ENCODE results near the gene SEC22A. TPM values are rescaled to one million over a fixed set of nuclear protein-coding genes. Genes with fewer than 3 reads are reported as not detected.

SEC22A gene
- total RNA-seq, 2 experiments from 2014 or later: 12.5 to 15.1 TPM

GRCh38 chr3:123159926-123160635, 41.7 kb upstream of the SEC22A start:
- Mint-ChIP-seq H3K9me3 (ENCODE audit: insufficient read depth) (no peaks in the 10 kb centered on the region), H3K4me3 (no peak overlapping the region), H3K27me3 (ENCODE audit: low read depth) (no peaks in the 10 kb centered on the region), H3K27ac (no peak overlapping the region), H3K36me3 (ENCODE audit: low read depth) (peaks cover 12% of the 10 kb centered on the region), H3K4me1 (ENCODE audit: low read depth) (no peaks in the 10 kb centered on the region)
- ChIA-PET CTCF (no interaction called here), POLR2A (interaction anchor here (1.0 kb wide), 1 partner anchor 10 kb away, joined by 3 read pairs; no protein-coding TSS in a partner anchor)
- DNase-seq (peak; percentile 16), ATAC-seq (no peak)

- H3K27me3 Mint-ChIP-seq (ENCODE audit: low read depth): no peaks in the 10 kb centered on the region
- ATAC-seq: no peak
- no peaks in the 10 kb centered on the region for H3K9me3 Mint-ChIP-seq (ENCODE audit: insufficient read depth)
- H3K4me1 Mint-ChIP-seq (ENCODE audit: low read depth): no peaks in the 10 kb centered on the region
- no peak overlapping the region for H3K27ac Mint-ChIP-seq
- POLR2A ChIA-PET: no interaction called here
- CTCF ChIA-PET: no interaction called here
- H3K36me3 Mint-ChIP-seq (ENCODE audit: low read depth): peaks cover 16% of the 10 kb centered on the region
- H3K4me3 Mint-ChIP-seq: no peak overlapping the region
- DNase-seq: peak; percentile 16
Measured at GRCh38 chr3:123161167-123161566, 40.6 kb upstream of the SEC22A start.

- peaks cover 19% of the 10 kb centered on the region for H3K36me3 Mint-ChIP-seq (ENCODE audit: low read depth)
- no peaks in the 10 kb centered on the region for H3K4me1 Mint-ChIP-seq (ENCODE audit: low read depth)
- H3K27ac Mint-ChIP-seq: no peak overlapping the region
- H3K4me3 Mint-ChIP-seq: no peak overlapping the region
- H3K27me3 Mint-ChIP-seq (ENCODE audit: low read depth): no peaks in the 10 kb centered on the region
- no peak for ATAC-seq
- ChIA-PET POLR2A (interaction anchor here (1.0 kb wide), 1 partner anchor 10 kb away, joined by 3 read pairs; no protein-coding TSS in a partner anchor), CTCF (no interaction called here)
- no peaks in the 10 kb centered on the region for H3K9me3 Mint-ChIP-seq (ENCODE audit: insufficient read depth)
- DNase-seq: peak; percentile 4
Measured at GRCh38 chr3:123163141-123163540, 38.6 kb upstream of the SEC22A start.

GRCh38 chr3:123165163-123165562, 36.6 kb upstream of the SEC22A start:
- no peaks in the 10 kb centered on the region for H3K27me3 Mint-ChIP-seq (ENCODE audit: low read depth)
- ChIA-PET CTCF (no interaction called here), POLR2A (no interaction called here)
- peak overlapping the region; percentile 12 for H3K27ac Mint-ChIP-seq
- no peak overlapping the region for H3K4me3 Mint-ChIP-seq
- H3K4me1 Mint-ChIP-seq (ENCODE audit: low read depth): no peaks in the 10 kb centered on the region
- H3K36me3 Mint-ChIP-seq (ENCODE audit: low read depth): peaks cover 19% of the 10 kb centered on the region
- no peaks in the 10 kb centered on the region for H3K9me3 Mint-ChIP-seq (ENCODE audit: insufficient read depth)
- ATAC-seq (no peak), DNase-seq (no peak)

GRCh38 chr3:123167686-123168085, 34.1 kb upstream of the SEC22A start:
- ChIA-PET CTCF (no interaction called here), POLR2A (no interaction called here)
- Mint-ChIP-seq H3K9me3 (ENCODE audit: insufficient read depth) (no peaks in the 10 kb centered on the region), H3K4me3 (no peak overlapping the region), H3K27me3 (ENCODE audit: low read depth) (no peaks in the 10 kb centered on the region), H3K4me1 (ENCODE audit: low read depth) (no peaks in the 10 kb centered on the region), H3K27ac (no peak overlapping the region), H3K36me3 (ENCODE audit: low read depth) (peaks cover 19% of the 10 kb centered on the region)
- no peak for DNase-seq
- ATAC-seq: no peak

- CTCF ChIA-PET: no interaction called here
- ATAC-seq: no peak
- POLR2A ChIA-PET: no interaction called here
- H3K27me3 Mint-ChIP-seq (ENCODE audit: low read depth): no peaks in the 10 kb centered on the region
- H3K4me1 Mint-ChIP-seq (ENCODE audit: low read depth): no peaks in the 10 kb centered on the region
- no peak overlapping the region for H3K27ac Mint-ChIP-seq
- peaks cover 19% of the 10 kb centered on the region for H3K36me3 Mint-ChIP-seq (ENCODE audit: low read depth)
- H3K4me3 Mint-ChIP-seq: no peak overlapping the region
- no peaks in the 10 kb centered on the region for H3K9me3 Mint-ChIP-seq (ENCODE audit: insufficient read depth)
- DNase-seq: no peak
Measured at GRCh38 chr3:123168122-123168521, 33.6 kb upstream of the SEC22A start.

- Mint-ChIP-seq H3K36me3 (ENCODE audit: low read depth) (peaks cover 19% of the 10 kb centered on the region), H3K4me3 (no peak overlapping the region)
- ATAC-seq: no peak
Measured at GRCh38 chr3:123168605-123169004, 33.1 kb upstream of the SEC22A start.

GRCh38 chr3:123169492-123169929, 32.2 kb upstream of the SEC22A start:
- CTCF ChIA-PET: no interaction called here
- no peak overlapping the region for H3K27ac Mint-ChIP-seq
- ATAC-seq: no peak

More at GRCh38 chr3:123168605-123169004, 33.1 kb upstream of the SEC22A start:
- H3K9me3 Mint-ChIP-seq (ENCODE audit: insufficient read depth): no peaks in the 10 kb centered on the region
- no peak for DNase-seq
- H3K4me1 Mint-ChIP-seq (ENCODE audit: low read depth): no peaks in the 10 kb centered on the region
- no peaks in the 10 kb centered on the region for H3K27me3 Mint-ChIP-seq (ENCODE audit: low read depth)
- ChIA-PET POLR2A (no interaction called here), CTCF (no interaction called here)
- no peak overlapping the region for H3K27ac Mint-ChIP-seq

GRCh38 chr3:123169930-123170329, 31.8 kb upstream of the SEC22A start:
- CTCF ChIA-PET: no interaction called here
- DNase-seq (no peak), ATAC-seq (no peak)
- Mint-ChIP-seq H3K27ac (peak overlapping the region; percentile 26), H3K4me1 (ENCODE audit: low read depth) (no peaks in the 10 kb centered on the region), H3K36me3 (ENCODE audit: low read depth) (peaks cover 9% of the 10 kb centered on the region), H3K4me3 (no peak overlapping the region), H3K9me3 (ENCODE audit: insufficient read depth) (no peaks in the 10 kb centered on the region), H3K27me3 (ENCODE audit: low read depth) (no peaks in the 10 kb centered on the region)
- POLR2A ChIA-PET: no interaction called here

More at GRCh38 chr3:123169492-123169929, 32.2 kb upstream of the SEC22A start:
- Mint-ChIP-seq H3K27me3 (ENCODE audit: low read depth) (no peaks in the 10 kb centered on the region), H3K9me3 (ENCODE audit: insufficient read depth) (no peaks in the 10 kb centered on the region), H3K4me1 (ENCODE audit: low read depth) (no peaks in the 10 kb centered on the region), H3K36me3 (ENCODE audit: low read depth) (peaks cover 13% of the 10 kb centered on the region), H3K4me3 (no peak overlapping the region)
- no peak for DNase-seq
- POLR2A ChIA-PET: no interaction called here

GRCh38 chr3:123180791-123181190, 21.0 kb upstream of the SEC22A start:
- CTCF ChIA-PET: no interaction called here
- no peak overlapping the region for H3K4me3 Mint-ChIP-seq
- no peak overlapping the region for H3K27ac Mint-ChIP-seq
- DNase-seq (no peak), ATAC-seq (no peak)
- no peaks in the 10 kb centered on the region for H3K27me3 Mint-ChIP-seq (ENCODE audit: low read depth)
- H3K4me1 Mint-ChIP-seq (ENCODE audit: low read depth): no peaks in the 10 kb centered on the region
- POLR2A ChIA-PET: no interaction called here
- no peaks in the 10 kb centered on the region for H3K36me3 Mint-ChIP-seq (ENCODE audit: low read depth)
- no peaks in the 10 kb centered on the region for H3K9me3 Mint-ChIP-seq (ENCODE audit: insufficient read depth)

GRCh38 chr3:123186695-123187094, 15.0 kb upstream of the SEC22A start:
- Mint-ChIP-seq H3K4me3 (no peak overlapping the region), H3K36me3 (ENCODE audit: low read depth) (no peaks in the 10 kb centered on the region), H3K9me3 (ENCODE audit: insufficient read depth) (no peaks in the 10 kb centered on the region), H3K27ac (no peak overlapping the region), H3K4me1 (ENCODE audit: low read depth) (no peaks in the 10 kb centered on the region), H3K27me3 (ENCODE audit: low read depth) (peaks cover 3% of the 10 kb centered on the region)
- ChIA-PET CTCF (interaction anchor here (0.6 kb wide), 1 partner anchor 33 kb away, joined by 3 read pairs; no protein-coding TSS in a partner anchor), POLR2A (no interaction called here)
- DNase-seq (no peak), ATAC-seq (no peak)

GRCh38 chr3:123188058-123188457, 13.7 kb upstream of the SEC22A start:
- no peak overlapping the region for H3K27ac Mint-ChIP-seq
- DNase-seq (no peak), ATAC-seq (no peak)
- no peak overlapping the region for H3K4me3 Mint-ChIP-seq
- POLR2A ChIA-PET: no interaction called here
- H3K9me3 Mint-ChIP-seq (ENCODE audit: insufficient read depth): no peaks in the 10 kb centered on the region
- H3K36me3 Mint-ChIP-seq (ENCODE audit: low read depth): no peaks in the 10 kb centered on the region
- CTCF ChIA-PET: no interaction called here
- H3K27me3 Mint-ChIP-seq (ENCODE audit: low read depth): peaks cover 3% of the 10 kb centered on the region
- H3K4me1 Mint-ChIP-seq (ENCODE audit: low read depth): no peaks in the 10 kb centered on the region
